MM.1S (cell line): Measurements from ENCODE around the gene ACTR2.

Experiments
- CTCF ChIP-seq: fragments of 300-600 bp; sonication (generic); IDR thresholded peaks from 2 replicates; pipeline ENCODE4 v1.5.1; 2016; ENCODE audit warnings: antibody characterized with exemption, low read length, mixed read lengths
- EZH2 ChIP-seq: fragments of 300-600 bp; sonication (generic); optimal IDR thresholded peaks from 2 replicates; pipeline ENCODE3; 2017; ENCODE audit warnings: low read depth, mild to moderate bottlenecking, antibody characterized with exemption, low read length, mixed read lengths
- EZH2phosphoT487 ChIP-seq: fragments of 300-600 bp; sonication (generic); IDR thresholded peaks from 2 replicates; pipeline ENCODE4 v1.6.1; 2018; ENCODE audit warnings: antibody characterized with exemption, low read length

GRCh38 chr2:65300761-65301711, 73.4 kb downstream of the ACTR2 start:
- TF ChIP-seq CTCF (no peak), EZH2 (no peak), EZH2phosphoT487 (no peak)
